Omental fat pad (tissue), 4 donors: Measurements from ENCODE around the gene RNF144A. TPM values are rescaled to one million over a fixed set of nuclear protein-coding genes. Genes with fewer than 3 reads are reported as not detected.
"Not testable (repeated sequence)": the region's sequence is repeated elsewhere in the genome, so short reads cannot be mapped to it uniquely, and the experiment has no call there.

ENCODE experiments used
- ATAC-seq: fragments of 150-250 bp; one replicate; pipeline ENCODE4 v1.9.1; 2016; ENCODE audit warnings: mild to moderate bottlenecking, moderate library complexity; ENCODE audit not compliant: low FRiP score
- DNase-seq: peaks from one replicate; pipeline ENCODE4 v3.0.0-alpha.2; 2019; ENCODE audit warnings: low spot score
- total RNA-seq, 4 donors: library from RNA; depleted of rRNA; stranded (reverse); fragments of >200 nt; gene quantifications; one replicate each; pipeline ENCODE4 v1.1.0, GENCODE V29; 2016
- TF ChIP-seq, protein P1 (sequence below), 3 donors: fragments of 450-650 bp; IDR thresholded peaks; one replicate each; pipeline ENCODE4 v1.5.1; 2016 to 2017; ENCODE audit warnings: antibody characterized with exemption in 3 of 3, mild to moderate bottlenecking in 3 of 3, moderate library complexity in 2 of 3

The RNF144A gene
- total RNA-seq, 4 donors from 2014 or later = 12.6 to 39.9 (median 16.3) TPM

DNA sequence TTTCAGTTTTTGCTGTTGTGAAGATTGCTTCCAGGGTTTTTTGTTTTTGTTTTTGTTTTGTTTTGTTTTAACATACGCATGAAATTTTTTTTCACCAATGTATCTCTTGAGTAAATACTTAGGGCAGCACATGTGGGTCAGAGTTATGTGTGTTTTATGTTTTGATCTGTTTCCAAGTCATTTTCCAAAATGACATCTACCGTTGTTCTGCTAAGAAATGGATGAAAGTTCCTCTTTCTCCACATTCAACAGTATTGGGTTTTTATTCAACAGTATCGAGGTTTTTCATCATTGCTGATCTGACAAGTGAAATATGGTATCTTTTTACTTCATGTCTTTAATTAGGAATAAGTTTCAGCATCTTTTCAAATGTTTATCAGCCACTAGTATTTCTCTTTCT, 16.7 kb downstream of the RNF144A start:
- ATAC-seq (no peak), DNase-seq (no peak)
- TF ChIP-seq, protein P1, sequence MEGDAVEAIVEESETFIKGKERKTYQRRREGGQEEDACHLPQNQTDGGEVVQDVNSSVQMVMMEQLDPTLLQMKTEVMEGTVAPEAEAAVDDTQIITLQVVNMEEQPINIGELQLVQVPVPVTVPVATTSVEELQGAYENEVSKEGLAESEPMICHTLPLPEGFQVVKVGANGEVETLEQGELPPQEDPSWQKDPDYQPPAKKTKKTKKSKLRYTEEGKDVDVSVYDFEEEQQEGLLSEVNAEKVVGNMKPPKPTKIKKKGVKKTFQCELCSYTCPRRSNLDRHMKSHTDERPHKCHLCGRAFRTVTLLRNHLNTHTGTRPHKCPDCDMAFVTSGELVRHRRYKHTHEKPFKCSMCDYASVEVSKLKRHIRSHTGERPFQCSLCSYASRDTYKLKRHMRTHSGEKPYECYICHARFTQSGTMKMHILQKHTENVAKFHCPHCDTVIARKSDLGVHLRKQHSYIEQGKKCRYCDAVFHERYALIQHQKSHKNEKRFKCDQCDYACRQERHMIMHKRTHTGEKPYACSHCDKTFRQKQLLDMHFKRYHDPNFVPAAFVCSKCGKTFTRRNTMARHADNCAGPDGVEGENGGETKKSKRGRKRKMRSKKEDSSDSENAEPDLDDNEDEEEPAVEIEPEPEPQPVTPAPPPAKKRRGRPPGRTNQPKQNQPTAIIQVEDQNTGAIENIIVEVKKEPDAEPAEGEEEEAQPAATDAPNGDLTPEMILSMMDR (IDR thresholded peaks at IDR 0.05) = no peak

DNA sequence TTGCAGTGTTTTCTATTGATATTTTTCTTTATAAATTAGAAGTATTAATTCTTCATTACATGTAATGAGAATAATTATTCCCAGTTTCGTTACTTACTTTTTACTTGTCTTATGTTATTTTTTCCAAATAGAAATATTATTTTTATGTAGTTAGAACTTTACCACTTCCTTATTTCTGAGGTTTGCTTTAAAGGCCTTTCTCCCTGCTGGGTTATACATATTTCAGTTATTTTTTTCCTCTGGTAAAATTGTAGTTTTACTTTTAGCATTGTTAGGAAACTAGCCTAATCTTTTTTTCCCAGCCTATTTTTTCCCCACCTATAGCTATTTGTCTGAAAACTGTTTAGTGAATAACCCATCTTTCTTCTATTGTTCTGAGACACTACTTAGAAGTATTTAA, 17.1 kb downstream of the RNF144A start:
- no peak for ATAC-seq

DNA sequence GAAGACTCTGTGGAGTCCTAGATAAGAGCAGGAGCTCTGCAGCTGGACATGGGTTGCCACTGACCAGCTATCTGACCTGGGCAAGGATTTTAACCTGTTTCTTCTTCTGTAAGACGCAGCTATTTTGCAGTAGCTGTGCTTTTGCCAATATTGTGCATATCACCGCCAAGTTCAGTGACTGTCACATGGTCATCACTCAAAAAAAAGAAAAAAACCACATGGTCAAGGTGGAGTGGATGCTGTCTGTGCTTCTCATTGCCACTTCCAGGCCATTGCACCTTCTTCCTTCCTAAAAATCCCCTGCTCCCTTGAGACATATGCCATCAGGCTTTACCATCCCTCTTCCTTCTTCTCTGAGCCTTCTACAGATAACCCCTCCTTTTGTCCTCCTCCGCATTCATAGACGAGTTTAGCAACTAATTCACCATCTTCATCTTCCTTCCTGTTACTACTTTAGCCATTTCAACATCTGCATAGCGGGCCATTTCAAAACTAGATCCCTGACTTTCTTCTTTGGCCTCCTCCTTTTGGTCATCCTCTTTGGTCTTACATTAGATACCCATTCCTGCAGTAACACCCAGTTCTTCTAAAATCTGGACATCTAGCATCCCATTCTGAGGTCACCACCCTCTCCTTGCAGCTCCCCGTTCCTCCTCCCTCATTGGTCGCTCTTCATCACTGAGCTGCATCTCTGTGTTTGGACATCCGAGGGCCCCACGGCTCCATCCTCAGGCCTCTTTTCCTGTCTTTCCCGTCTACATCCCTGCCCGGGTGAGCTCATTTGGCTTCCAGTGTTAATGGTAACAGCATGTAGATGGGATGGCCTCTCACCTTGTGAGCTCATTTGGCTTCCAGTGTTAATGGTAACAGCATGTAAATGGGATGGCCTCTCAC, 17.8 kb downstream of the RNF144A start:
- TF ChIP-seq, protein P1 (IDR thresholded peaks at IDR 0.05) = no peak
- ATAC-seq (no peak), DNase-seq (no peak)

More for the DNA sequence above, 17.1 kb downstream of the RNF144A start:
- TF ChIP-seq, protein P1 (IDR thresholded peaks at IDR 0.05) = no peak
- DNase-seq = no peak

DNA sequence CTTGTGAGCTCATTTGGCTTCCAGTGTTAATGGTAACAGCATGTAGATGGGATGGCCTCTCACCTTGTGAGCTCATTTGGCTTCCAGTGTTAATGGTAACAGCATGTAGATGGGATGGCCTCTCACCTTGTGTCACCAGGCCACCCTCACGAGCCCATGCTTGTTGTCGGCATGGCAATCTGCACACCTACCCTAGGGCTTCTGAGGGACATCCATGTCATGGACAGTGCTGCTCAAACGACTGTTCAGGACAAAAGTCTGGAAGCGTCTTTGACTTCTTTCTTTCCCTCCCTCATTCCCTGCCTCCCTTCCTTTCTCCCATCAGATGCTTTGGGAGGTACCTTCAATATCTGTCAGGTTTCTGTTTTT, 18.4 kb downstream of the RNF144A start:
- DNase-seq, ATAC-seq: not testable (repeated sequence)

DNA sequence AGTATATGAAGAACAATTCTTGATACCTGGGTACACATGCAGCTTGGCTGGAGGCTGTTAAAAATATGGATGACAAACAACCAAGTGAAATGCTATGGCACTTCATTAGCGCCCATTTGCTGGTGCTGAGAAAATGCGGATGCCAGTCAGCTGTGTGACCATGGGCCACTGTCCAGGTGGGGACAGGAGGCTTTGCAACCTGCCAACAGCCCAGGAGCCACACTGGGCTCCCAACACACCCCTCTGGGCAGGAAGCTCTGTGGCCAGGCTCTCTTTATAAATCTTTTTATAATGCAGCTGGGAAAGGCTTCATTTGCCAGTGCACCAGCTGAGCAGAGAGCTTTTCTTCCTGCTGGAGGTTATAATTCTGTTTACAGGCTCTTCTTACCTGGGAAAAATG, 19.9 kb downstream of the RNF144A start:
- ATAC-seq (no peak), DNase-seq (no peak)
- TF ChIP-seq, protein P1 (IDR thresholded peaks at IDR 0.05) = no peak

DNA sequence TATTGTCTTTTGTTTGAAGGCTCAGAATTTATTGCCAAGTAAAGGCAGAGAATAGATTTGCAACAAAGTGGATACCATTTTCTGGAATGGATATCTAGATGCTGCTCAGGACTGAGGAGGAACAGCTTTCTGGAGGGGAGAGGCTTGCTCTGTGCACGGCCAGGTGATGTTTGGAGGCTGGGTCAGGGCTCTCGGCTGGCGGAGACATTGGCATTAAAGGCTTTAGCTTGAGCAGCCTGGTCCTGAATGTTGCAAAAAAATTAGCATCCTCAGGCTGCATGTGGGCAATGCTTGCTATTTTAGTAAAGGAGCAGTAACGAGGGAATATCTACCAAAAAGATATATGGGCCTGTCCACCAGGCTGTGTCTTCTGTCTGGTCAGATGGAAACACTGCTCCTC, 20.4 kb downstream of the RNF144A start:
- no peak for DNase-seq
- TF ChIP-seq, protein P1 (IDR thresholded peaks at IDR 0.05) = no peak

DNA sequence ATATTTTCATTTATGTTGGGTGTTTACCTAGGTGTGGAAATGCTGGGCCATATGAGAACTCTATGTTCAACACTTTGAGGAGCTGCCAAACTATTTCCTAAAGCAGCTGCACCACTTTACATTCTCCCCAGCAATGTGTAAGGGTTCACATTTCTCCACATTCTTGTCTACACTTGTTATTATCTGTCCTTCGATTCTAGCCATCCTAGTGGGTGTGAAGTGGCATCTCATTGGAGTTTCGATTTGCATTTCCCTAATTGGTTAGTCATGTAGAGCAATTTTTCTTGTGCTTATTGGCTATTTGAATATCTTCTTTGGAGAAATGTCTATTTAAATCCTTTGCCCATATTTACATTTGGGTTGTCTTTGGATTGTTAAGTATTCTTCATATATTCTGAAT, 21.9 kb downstream of the RNF144A start:
- ATAC-seq (no peak), DNase-seq (no peak)
- TF ChIP-seq, protein P1 (IDR thresholded peaks at IDR 0.05) = no peak

More for the DNA sequence above, 20.4 kb downstream of the RNF144A start:
- ATAC-seq = no peak
